T-helper 2 cell treated with Interferon-gamma antibody and Interleukin-4, amounts not matched to agents 100 ng/mL and 5 ng/mL, for 36 hours (primary cell): ENCODE results near the gene HTR1D. TPM values are rescaled to one million over a fixed set of nuclear protein-coding genes. Genes with fewer than 3 reads are reported as not detected.

ENCODE experiments used
- intact Hi-C: fragments of 100-400 bp; cut with micrococcal nuclease; formaldehyde crosslinking; loops from one replicate; pipeline ENCODE4 v1.15.1; 2023
- total RNA-seq: library from RNA; stranded (reverse); gene quantifications from 2 replicates; pipeline ENCODE4 v1.2.3, GENCODE V29; 2022

HTR1D gene
- total RNA-seq, 1 donor from 2014 or later = not detected

GRCh38 chr1:23152966-23153684 lies 64.2 kb downstream of the HTR1D start:
- intact Hi-C loops = no loop called here

GRCh38 chr1:23150742-23151141 lies 66.6 kb downstream of the HTR1D start:
- intact Hi-C loops = no loop called here

GRCh38 chr1:23150125-23150524 lies 67.2 kb downstream of the HTR1D start:
- intact Hi-C loops = no loop called here

GRCh38 chr1:23149114-23149513 lies 68.2 kb downstream of the HTR1D start:
- intact Hi-C loops = loop anchor here (5.0 kb wide), 1 partner anchor 47 kb away; no protein-coding TSS in a partner anchor

GRCh38 chr1:23148084-23148483 lies 69.2 kb downstream of the HTR1D start:
- intact Hi-C loops = loop anchor here (5.0 kb wide), 1 partner anchor 46 kb away; no protein-coding TSS in a partner anchor

Other genes starting within 250 kb of the HTR1D start
- gene LACTBL1, start 244.6 kb downstream of the HTR1D start, total RNA-seq = not detected in 2 replicates
- gene TEX46, start 201.7 kb downstream of the HTR1D start, total RNA-seq = not detected in 2 replicates
- 57.9 and 58.9 TPM in 2 replicates for gene KDM1A, start 198.0 kb downstream of the HTR1D start, total RNA-seq
- gene LUZP1, start 48.6 kb downstream of the HTR1D start, total RNA-seq = 18.6 and 20.3 TPM in 2 replicates
- 223 and 234 TPM in 2 replicates for gene HNRNPR, start 126.8 kb upstream of the HTR1D start, total RNA-seq
- 4.9 and 5.7 TPM in 2 replicates for gene ZNF436, start 152.3 kb upstream of the HTR1D start, total RNA-seq
- gene TCEA3, start 207.2 kb upstream of the HTR1D start, total RNA-seq = 14.5 and 17.9 TPM in 2 replicates